Thyroid gland (tissue), 4 donors: ENCODE data around the gene RDH13. TPM values are rescaled to one million over a fixed set of nuclear protein-coding genes. Genes with fewer than 3 reads are reported as not detected.
"Not testable (repeated sequence)": the region's sequence is repeated elsewhere in the genome, so short reads cannot be mapped to it uniquely, and the experiment has no call there.

Experiments
- DNase-seq, 2 donors: peaks; one replicate each; pipeline ENCODE4 v3.0.0-alpha.2; 2019
- H3K27ac ChIP-seq, 3 donors: fragments of 200-600 bp; sonication (generic); 1 replicate in 2 of 3; 2 replicates in 1 of 3; pipeline ENCODE4 v1.5.1; 2016 to 2019; ENCODE audit warnings: mild to moderate bottlenecking in 1 of 3, moderate library complexity in 1 of 3
- H3K27me3 ChIP-seq: fragments of 200-600 bp; sonication (generic); one replicate; pipeline ENCODE4 v1.5.1; 2019
- H3K36me3 ChIP-seq, 2 donors: fragments of 200-600 bp; sonication (generic); one replicate each; pipeline ENCODE4 v1.5.1; 2016 to 2019
- H3K4me1 ChIP-seq, 2 donors: fragments of 200-600 bp; sonication (generic); one replicate each; pipeline ENCODE4 v1.5.1; 2017 to 2019
- H3K4me3 ChIP-seq, 3 donors: fragments of 200-600 bp; sonication (generic); replicated peaks in 1 of 3; 1 replicate in 2 of 3; 2 replicates in 1 of 3; pipeline ENCODE4 v1.5.1; 2016; ENCODE audit warnings: mild to moderate bottlenecking in 1 of 3
- H3K9me3 ChIP-seq: fragments of 200-600 bp; sonication (generic); one replicate; pipeline ENCODE4 v1.5.1; 2017
- POLR2A ChIP-seq, 2 donors: fragments of 450-650 bp; IDR thresholded peaks; one replicate each; pipeline ENCODE4 v1.6.1; 2017; ENCODE audit warnings: antibody characterized with exemption in 2 of 2, mild to moderate bottlenecking in 2 of 2, moderate library complexity in 1 of 2
- WGBS, 2 donors: methylation state at CpG; one replicate each; pipeline ENCODE4 v1.1.5; 2017; 5-methylcytosine and 5-hydroxymethylcytosine counted together
- intact Hi-C: fragments of 100-400 bp; cut with DNase I; formaldehyde crosslinking; loops from one replicate; pipeline ENCODE4 v1.15.1; 2023
- total RNA-seq, 4 donors: library from RNA; depleted of rRNA; stranded (reverse); fragments of >200 nt; gene quantifications; one replicate each; pipeline ENCODE4 v1.2.3, GENCODE V29; 2016
- TF ChIP-seq, protein P1 (sequence below), 6 experiments: fragments of 200-600 bp in 3 of 6; fragments of 450-650 bp in 3 of 6; sonication (generic) in 3 of 6; IDR thresholded peaks; one replicate each; pipeline ENCODE4 v1.5.1; 2016 to 2019; ENCODE audit warnings: antibody characterized with exemption in 6 of 6, mild to moderate bottlenecking in 2 of 6, inconsistent platforms in 1 of 6, moderate library complexity in 1 of 6

The RDH13 gene
- total RNA-seq, 4 donors from 2014 or later: 35.7 to 44.1 (median 38.3) TPM

GRCh38 chr19:55032170-55032800 lies 30.7 kb downstream of the RDH13 start:
- intact Hi-C loops: no loop called here
- no peak for TF ChIP-seq POLR2A (IDR thresholded peaks at IDR 0.05)
- TF ChIP-seq, protein P1, sequence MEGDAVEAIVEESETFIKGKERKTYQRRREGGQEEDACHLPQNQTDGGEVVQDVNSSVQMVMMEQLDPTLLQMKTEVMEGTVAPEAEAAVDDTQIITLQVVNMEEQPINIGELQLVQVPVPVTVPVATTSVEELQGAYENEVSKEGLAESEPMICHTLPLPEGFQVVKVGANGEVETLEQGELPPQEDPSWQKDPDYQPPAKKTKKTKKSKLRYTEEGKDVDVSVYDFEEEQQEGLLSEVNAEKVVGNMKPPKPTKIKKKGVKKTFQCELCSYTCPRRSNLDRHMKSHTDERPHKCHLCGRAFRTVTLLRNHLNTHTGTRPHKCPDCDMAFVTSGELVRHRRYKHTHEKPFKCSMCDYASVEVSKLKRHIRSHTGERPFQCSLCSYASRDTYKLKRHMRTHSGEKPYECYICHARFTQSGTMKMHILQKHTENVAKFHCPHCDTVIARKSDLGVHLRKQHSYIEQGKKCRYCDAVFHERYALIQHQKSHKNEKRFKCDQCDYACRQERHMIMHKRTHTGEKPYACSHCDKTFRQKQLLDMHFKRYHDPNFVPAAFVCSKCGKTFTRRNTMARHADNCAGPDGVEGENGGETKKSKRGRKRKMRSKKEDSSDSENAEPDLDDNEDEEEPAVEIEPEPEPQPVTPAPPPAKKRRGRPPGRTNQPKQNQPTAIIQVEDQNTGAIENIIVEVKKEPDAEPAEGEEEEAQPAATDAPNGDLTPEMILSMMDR (IDR thresholded peaks at IDR 0.05): no peak
- Histone ChIP-seq H3K4me3 (no peak overlapping the region), H3K27me3 (no peaks in the 10 kb centered on the region), H3K36me3 (no peaks in the 10 kb centered on the region), H3K9me3 (no peaks in the 10 kb centered on the region), H3K4me1 (no peaks in the 10 kb centered on the region), H3K27ac (no peak overlapping the region)
- no peak for DNase-seq
- 87 to 90% methylated on average over 18 to 20 of the region's 22 CpGs for WGBS, 2 donors

- no peaks in the 10 kb centered on the region for H3K36me3 ChIP-seq
- no peaks in the 10 kb centered on the region for H3K27me3 ChIP-seq
- H3K9me3 ChIP-seq: no peaks in the 10 kb centered on the region
- TF ChIP-seq, protein P1 (IDR thresholded peaks at IDR 0.05): no peak
- no peak for TF ChIP-seq POLR2A (IDR thresholded peaks at IDR 0.05)
- intact Hi-C loops: no loop called here
- WGBS, 2 donors: 84 to 88% methylated on average over 7 of the region's 7 CpGs
- no peaks in the 10 kb centered on the region for H3K4me1 ChIP-seq
- H3K4me3 ChIP-seq: no peak overlapping the region
- no peak overlapping the region for H3K27ac ChIP-seq
- no peak for DNase-seq
Observed at GRCh38 chr19:55031178-55031577, 31.8 kb downstream of the RDH13 start.

- Histone ChIP-seq H3K27me3 (no peaks in the 10 kb centered on the region), H3K27ac (no peak overlapping the region), H3K4me3 (no peak overlapping the region), H3K4me1 (no peaks in the 10 kb centered on the region), H3K36me3 (no peaks in the 10 kb centered on the region), H3K9me3 (no peaks in the 10 kb centered on the region)
- WGBS, 2 donors: 50 to 73% methylated on average over 7 of the region's 7 CpGs
- DNase-seq: no peak
- intact Hi-C loops: no loop called here
- TF ChIP-seq, protein P1 (IDR thresholded peaks at IDR 0.05): no peak
- no peak for TF ChIP-seq POLR2A (IDR thresholded peaks at IDR 0.05)
Observed at GRCh38 chr19:55028757-55029156, 34.2 kb downstream of the RDH13 start.

DNA sequence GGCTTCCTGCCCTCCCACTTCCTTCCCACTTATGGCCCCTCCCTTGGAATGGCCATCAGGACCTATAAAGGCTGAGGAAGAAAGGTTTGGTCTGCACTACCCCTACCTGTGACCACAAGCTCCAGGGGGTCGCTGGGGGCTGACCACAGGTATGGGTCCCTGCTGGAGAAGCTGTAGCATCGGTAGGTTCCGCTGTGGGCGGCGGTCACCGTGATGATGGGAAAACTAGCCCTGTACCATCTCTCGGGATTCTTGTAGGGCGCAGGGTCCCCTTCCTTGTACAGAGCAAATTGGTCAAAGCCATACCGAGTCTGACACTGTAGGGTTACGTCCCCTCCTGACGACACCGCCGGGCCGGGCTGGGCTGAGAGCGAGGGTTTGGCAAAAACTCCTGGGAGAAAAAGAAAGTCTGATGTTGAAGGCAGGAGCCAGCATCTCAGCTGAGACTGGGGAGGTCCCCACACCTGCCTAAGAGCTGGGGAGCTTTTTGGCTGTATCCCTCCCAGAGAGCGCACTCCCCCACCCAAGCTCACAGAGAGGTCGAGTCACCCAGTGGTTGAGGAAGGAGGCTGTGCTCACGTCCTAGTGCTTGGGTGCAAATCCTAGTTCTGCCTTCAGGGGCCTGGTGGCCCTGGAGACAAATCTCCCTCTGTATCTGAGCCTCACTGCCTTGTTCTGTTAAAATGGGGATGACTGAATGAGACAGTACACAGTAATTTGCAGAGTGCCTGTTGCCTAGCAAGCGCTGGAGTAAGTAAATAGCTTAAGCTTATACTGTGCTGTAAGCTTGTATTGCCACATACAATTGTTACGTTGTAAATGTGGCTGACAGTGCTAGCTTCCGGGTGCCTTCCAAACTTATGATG lies 35.2 kb downstream of the RDH13 start:
- TF ChIP-seq, protein P1 (IDR thresholded peaks at IDR 0.05): no peak
- no peaks in the 10 kb centered on the region for H3K4me1 ChIP-seq
- intact Hi-C loops: no loop called here
- H3K27me3 ChIP-seq: no peaks in the 10 kb centered on the region
- WGBS, 2 donors: 71 to 76% methylated on average over 14 to 17 of the region's 21 CpGs
- H3K27ac ChIP-seq: no peak overlapping the region
- H3K9me3 ChIP-seq: no peaks in the 10 kb centered on the region
- no peak for DNase-seq
- no peaks in the 10 kb centered on the region for H3K36me3 ChIP-seq
- H3K4me3 ChIP-seq: no peak overlapping the region

GRCh38 chr19:55027140-55027471 lies 35.8 kb downstream of the RDH13 start:
- H3K27me3 ChIP-seq, H3K27ac ChIP-seq, H3K4me3 ChIP-seq, intact Hi-C loops, H3K36me3 ChIP-seq, H3K9me3 ChIP-seq, DNase-seq, H3K4me1 ChIP-seq: not testable (repeated sequence)
- WGBS, 2 donors: 83% methylated on average over 1 of the region's 12 CpGs; no CpG with 5 or more reads in 1 of the 2 donors
